ENCODE measurements around the gene CNGA1.

Gene CNGA1

GRCh38 chr4:48016141-48017107 is at the start of gene CNGA1, which contains the start of gene NIPAL1:
Gene CNGA1 (minus strand): TSS chr4:48016681. CDS start chr4:47952689, 63,992 bp downstream.
Gene NIPAL1 (plus strand): TSS chr4:48016772. CDS start chr4:48016840, 68 bp downstream.
- DNase-seq (ENCODE audit: low read depth), result peak; percentile 27

- no peak for DNase-seq (ENCODE audit: low read depth)
Measured at GRCh38 chr4:48065587-48066052, 49.1 kb upstream of the CNGA1 start.

- DNase-seq (ENCODE audit: low read depth), result no peak
Measured at GRCh38 chr4:48064349-48064748, 47.9 kb upstream of the CNGA1 start.

DNA sequence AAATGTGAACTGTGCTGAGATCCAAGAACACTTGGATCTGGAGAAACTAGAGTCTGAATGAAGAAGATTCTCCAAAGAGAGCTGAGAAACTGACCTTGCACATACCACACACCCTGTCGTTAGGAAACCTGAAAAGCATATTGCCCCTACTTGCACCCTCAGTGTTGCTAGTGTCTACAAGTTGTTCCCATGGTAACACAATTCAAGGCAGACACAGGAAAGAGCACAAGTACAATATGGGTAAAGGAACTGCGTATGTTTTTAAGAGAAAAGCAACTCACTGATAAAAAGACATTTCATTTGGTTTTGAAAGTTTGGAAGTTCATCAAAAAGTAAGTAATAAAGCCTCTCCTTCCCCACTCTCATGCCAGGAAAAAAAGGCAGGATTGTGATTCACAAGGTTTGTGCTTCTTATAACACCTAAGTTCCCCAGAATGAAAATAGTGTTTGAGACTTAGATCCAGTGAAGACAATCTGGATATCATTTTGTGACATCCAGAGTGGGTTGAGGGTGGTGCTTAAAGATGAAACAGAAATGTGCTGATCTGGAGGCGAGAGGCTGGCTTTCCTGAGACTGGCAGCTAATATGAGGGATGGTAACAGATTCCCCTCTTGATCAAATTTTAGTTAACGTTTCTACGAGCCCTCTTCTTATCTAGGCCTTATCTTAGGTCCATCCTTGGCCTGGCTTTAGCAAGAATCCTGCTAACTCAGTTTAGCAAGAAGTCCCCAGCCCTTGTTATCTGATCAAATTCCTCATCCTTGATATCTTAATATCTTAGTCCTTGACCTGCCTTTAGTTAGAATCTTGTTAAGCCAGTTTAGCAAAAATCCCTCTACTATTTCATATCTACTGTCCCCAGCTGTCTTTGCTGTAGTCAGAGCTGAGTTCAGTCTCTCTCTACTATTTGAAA is 42.4 kb upstream of the CNGA1 start:
- no peak for DNase-seq (ENCODE audit: low read depth)

DNA sequence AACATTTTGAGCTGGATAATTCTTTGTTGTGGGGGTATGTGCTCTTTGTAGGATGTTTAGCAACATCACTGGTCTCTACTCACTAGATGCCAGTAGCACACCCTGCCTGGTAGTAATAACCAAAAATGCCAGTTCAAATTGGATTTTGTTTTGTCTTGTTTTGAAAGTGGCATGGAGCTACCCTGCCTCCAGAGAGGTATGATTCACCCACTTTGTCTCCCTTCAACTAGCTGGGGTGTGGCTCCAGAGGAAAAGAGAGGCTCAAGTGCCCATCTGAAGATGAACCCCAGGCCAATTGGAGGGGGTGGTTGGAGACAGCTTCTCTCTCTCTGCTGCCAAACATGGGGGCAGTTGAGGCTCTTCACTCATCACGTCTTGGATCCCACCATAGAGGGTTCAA is 34.6 kb upstream of the CNGA1 start:
- DNase-seq (ENCODE audit: low read depth), result no peak

DNA sequence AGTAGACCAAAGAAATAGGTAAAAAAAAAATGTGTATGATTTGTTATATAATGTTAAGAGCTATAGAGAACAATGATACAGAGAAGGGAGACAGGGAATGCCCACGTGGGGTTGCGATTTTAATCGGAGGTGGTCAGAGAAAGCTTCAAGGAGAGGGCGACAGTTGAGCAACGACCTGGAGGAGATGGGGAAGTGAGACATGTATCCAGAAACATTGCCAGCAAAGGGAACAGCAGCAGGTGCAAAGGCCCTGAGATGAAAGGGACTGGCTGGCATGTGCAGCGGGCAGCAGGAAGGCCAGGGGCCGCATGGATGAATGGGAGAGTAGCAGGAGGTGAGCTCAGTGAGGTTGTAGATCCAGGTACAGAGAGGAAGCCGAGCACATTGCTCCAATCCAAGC is 33.0 kb upstream of the CNGA1 start:
- no peak for DNase-seq (ENCODE audit: low read depth)

- DNase-seq (ENCODE audit: low read depth), result no peak
Measured at GRCh38 chr4:48047896-48048295, 31.4 kb upstream of the CNGA1 start.

DNA sequence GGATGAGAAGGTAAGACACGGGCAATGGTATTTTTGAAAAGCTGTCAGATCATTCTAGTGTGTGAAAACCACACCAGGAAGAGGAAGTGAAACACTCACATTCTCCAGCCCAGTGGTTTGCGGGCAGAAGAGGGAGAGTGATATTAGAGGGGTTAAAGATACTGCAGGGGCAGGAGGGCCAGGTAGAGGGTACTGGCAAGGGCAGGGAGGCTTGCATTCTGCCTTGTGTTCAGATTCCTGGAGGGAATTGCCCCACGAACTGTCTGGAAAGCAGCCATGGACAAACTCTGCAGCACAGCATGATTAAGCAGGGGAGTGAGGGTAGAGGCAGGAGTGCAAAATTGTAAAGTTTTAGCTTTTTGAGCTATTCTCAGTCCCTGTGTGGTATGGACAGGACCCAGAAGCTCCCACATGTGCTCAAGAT is 31.0 kb upstream of the CNGA1 start:
- no peak for DNase-seq (ENCODE audit: low read depth)

DNA sequence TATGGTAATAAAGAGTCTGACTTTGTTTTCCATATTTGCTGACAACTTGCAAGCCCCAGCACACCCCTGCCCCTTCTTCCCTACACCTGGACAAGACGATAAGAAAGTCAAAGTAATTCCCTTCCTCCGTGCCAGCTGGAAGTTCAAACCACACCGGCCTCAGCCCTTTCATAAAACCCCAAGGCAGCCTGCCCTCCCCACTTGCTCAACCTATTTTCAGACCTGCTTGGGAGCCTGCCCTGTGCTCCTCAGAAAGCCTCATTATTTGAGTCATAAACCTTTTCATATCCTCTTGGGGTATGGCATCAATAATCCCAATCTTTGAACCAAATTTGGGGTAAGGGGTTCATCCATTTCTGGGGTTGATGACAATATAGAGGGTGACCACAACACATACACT is 29.6 kb upstream of the CNGA1 start:
- no peak for DNase-seq (ENCODE audit: low read depth)

GRCh38 chr4:48044298-48044697 is 27.8 kb upstream of the CNGA1 start:
- DNase-seq (ENCODE audit: low read depth), result no peak

GRCh38 chr4:48043504-48043903 is 27.0 kb upstream of the CNGA1 start:
- DNase-seq (ENCODE audit: low read depth), result no peak

DNA sequence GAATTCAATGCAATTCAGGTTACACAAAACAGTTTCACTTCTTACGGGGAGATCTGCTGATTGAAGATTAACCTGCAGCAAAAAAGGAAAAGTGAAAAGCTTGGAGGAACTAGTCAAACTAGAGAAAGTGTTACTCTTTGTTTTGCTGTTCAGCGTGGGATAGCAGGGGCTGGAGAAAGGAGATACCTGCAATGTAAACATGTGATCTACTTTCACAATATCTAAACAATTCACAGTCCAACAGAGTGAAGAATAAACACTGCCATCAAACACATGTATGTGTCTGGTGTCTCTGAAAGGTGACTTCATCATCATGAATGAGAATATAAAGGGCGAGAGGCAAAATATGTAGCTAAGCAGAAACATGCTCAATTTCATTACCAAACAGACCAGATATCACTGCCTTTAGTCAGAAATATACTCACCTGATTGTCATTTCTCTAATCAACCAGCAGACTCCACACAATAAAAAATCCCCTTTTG is 26.5 kb upstream of the CNGA1 start:
- DNase-seq (ENCODE audit: low read depth), result no peak

DNA sequence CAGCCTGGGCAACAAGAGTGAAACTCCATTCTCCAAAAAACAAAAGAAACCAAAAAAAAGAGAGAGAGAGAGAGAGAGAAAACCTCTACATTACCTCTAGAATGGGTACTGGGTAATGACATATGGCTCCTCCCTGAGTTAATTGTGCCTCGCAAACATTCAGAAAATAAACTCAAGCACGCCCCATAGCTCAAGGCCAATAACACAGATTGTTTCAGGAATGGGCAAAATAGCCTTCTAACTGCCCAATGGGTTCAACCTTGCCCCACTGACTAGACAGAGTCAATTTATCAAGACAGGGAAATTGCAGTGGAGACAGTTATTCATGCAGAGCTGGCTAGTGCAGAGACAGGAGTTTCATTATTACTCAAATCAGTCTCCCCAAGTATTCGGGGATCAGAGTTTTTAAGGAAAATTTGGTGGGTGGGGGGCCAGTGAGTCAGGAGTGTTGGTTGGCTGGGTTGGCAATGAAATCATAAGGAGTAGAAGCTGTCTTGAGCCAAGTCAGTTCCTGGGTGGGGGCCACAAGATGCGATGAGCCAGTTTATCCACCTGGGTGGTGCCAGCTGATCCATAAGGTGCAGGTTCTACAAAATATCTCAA is 25.2 kb upstream of the CNGA1 start:
- no peak for DNase-seq (ENCODE audit: low read depth)

DNA sequence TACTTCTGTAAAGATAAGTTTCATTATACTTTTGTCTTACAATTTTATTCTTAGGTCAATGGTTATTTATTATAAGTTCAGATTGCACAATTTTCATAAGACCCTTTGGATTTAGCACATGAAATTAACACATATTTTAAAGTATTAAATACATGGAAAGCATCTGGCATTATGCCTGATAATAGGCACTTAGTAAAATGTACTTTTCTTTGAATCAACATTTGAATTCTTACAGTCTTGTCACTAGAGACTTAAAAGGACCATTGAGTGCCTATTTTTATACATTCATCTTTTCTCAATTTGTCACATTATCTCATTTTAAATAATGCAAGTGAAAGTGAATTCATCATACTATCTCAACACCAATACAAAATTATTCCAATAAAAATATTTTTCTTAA is 23.1 kb upstream of the CNGA1 start:
- DNase-seq (ENCODE audit: low read depth), result no peak

GRCh38 chr4:48038666-48039065 is 22.2 kb upstream of the CNGA1 start:
- DNase-seq (ENCODE audit: low read depth), result no peak

- no peak for DNase-seq (ENCODE audit: low read depth)
Measured at GRCh38 chr4:48037117-48037462, 20.6 kb upstream of the CNGA1 start.

DNA sequence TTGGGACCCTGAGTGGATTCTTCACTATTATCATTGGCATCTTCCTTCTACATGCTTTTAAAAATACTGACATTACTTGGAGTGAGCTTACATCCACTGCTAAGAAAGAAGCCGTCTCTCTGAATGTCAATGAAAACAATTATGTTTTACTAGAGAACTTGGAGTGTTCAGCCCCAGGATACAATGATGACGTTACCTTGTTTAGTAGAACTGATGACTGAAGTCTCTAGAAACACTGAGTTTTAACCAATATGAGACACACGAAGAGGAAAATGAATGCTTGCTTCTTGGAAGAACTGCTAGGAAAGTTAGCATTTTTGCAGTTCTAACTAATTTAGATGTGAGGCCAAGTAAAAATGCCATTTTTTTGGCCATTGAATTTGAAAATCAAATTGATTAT is 19.5 kb upstream of the CNGA1 start:
- DNase-seq (ENCODE audit: low read depth), result no peak

DNA sequence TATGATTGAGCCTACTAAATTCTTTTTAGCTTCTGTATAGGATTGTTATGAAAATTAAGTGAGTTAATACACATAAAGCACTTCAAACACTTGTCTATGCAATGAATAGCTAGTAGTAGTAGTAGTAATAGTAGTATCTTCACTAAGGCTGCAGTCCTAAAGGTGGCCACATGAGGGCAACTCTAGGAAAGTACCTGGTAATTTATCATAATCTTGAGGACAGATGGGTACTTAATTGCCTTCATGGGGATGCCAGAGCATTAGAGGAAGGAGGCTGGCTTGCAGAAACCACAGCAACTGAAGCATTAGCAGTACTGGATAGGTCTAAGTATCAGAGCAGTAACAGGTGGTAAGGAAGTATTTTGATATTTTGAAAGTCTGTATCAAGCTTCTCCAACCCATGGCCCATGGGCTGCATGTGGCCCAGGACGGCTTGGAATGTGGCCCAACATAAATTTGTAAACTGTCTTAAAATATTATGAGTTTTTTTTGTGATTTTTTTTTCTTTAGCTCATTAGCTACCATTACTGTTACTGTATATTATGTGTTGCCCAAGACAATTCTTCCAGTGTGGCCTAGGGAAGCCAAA is 17.4 kb upstream of the CNGA1 start:
- DNase-seq (ENCODE audit: low read depth), result peak; percentile 4

DNA sequence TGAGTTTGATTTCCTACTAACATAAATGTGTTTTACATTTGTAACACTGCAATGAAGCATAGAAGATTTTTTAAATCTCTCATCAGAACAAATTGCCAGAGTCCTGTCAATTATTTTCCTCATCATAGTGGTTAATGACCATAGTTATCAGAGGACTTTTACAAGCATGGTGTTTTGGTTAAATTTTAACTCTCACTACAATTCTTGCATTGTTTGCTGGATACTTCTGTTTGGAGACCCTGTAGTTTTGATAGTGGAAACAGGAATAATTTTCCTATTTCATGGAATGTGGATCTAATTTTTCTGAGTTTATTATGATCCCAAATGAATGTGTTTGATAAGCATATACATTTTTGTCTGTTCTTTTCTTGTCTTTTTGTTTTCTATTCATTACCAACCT is 16.9 kb upstream of the CNGA1 start:
- no peak for DNase-seq (ENCODE audit: low read depth)

DNA sequence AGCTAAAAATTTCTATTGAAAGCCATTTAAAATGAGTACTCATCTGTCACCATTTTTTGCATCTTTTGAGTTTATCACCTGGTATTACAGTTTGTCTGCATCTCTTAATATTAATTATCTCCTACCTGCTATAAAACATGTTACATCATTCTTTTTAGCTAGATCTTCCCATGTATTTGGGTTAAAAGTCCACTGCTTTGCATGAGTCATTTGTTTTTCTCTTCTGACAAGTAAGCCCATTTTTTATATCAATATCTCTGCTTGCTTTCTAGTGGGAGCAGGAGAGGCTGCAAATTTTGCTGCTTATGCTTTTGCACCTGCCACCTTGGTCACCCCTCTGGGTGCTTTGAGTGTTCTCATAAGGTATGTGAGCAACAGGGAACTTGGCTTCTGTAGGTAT is 16.2 kb upstream of the CNGA1 start:
- no peak for DNase-seq (ENCODE audit: low read depth)

DNA sequence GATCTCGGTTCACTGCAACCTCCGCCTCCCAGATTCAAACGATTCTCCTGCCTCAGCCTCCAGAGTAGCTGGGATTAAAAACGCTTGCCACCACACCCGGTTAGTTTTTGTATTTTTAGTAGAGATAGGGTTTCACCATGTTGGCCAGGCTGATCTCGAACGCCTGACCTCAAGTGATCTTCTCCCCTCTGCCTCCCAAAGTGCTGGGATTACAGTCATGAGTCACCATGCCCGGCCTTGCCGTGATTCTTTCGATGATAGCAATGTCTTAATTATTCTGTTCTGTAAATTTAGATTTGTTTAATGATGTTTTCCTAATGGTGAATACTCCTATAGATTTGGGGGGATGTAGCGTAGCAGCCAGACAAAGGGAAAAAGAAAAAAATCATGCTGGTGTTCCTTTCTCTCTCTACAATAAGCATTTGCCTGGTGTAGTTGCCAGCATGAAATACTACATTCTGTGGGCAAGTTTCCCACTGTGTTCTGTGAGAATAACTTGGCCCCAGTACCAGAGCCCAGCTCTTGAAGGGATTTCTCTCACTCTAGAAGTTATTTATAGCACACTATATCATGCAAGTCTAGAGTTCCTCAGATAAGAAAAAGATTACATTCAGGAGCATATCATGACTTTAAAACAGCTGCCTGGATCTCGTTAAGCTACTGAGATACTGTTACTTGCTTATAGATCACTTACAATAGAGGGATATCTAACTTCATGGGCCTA is 15.5 kb upstream of the CNGA1 start:
- peak; percentile 45 for DNase-seq (ENCODE audit: low read depth)
